ENCODE measurements around the gene CAMK2N1. TPM values are rescaled to one million over a fixed set of nuclear protein-coding genes. Genes with fewer than 3 reads are reported as not detected.

CAMK2N1 gene
- total and polyA plus RNA-seq, 2 experiments from 2014 or later = 0.52 to 2.9 TPM

GRCh38 chr1:20462397-20462796 is 23.6 kb downstream of the CAMK2N1 start (continued):
- TF ChIP-seq REST (IDR thresholded peaks at IDR 0.05; ENCODE audit: unreplicated experiment) (no peak), STAT1 (IDR thresholded peaks at IDR 0.05; ENCODE audit: unreplicated experiment) (no peak)

- no peak overlapping the region for H3K4me3 Mint-ChIP-seq
- Histone ChIP-seq H3K4me3 (no peak overlapping the region), H3K79me2 (replicated peaks; ENCODE audit: insufficient read depth) (no peaks in the 10 kb centered on the region), H3K27ac (ENCODE audit: low read depth) (no peak overlapping the region), H3K27me3 (ENCODE audit: insufficient read depth) (no peaks in the 10 kb centered on the region), H3F3A (replicated peaks; ENCODE audit: low read depth) (no peaks in the 10 kb centered on the region), H4K20me1 (replicated peaks; ENCODE audit: insufficient read depth) (no peaks in the 10 kb centered on the region), H3K4me2 (no peak overlapping the region), H3K36me3 (ENCODE audit: insufficient read depth) (no peaks in the 10 kb centered on the region), H2AFZ (no peak overlapping the region), H3K9me2 (ENCODE audit: insufficient read depth) (peaks cover 7% of the 10 kb centered on the region; the same call in 1 of the 2 replicates), H3K4me1 (ENCODE audit: insufficient read depth) (no peaks in the 10 kb centered on the region)
- TF ChIP-seq ZNF462 (CRISPR knock-in tag; IDR thresholded peaks at IDR 0.05) (no peak), STAT1 (IDR thresholded peaks at IDR 0.05; ENCODE audit: unreplicated experiment) (no peak), POLR2AphosphoS5 (IDR thresholded peaks at IDR 0.05; ENCODE audit: low read depth) (no peak)
- no peaks in the 10 kb centered on the region for H3K36me3 Mint-ChIP-seq (ENCODE audit: low read depth)
- H3K27me3 Mint-ChIP-seq (ENCODE audit: insufficient read depth, low read depth, poor library complexity) = peaks cover 4% of the 10 kb centered on the region
- no peaks in the 10 kb centered on the region; the same call in 2 of the 3 replicates for H3K9me3 Mint-ChIP-seq
- ATAC-seq (no peak), DNase-seq (ENCODE audit: low spot score) (no peak)
- no peak overlapping the region for H3K27ac Mint-ChIP-seq
- H3K4me1 Mint-ChIP-seq = no peaks in the 10 kb centered on the region
Observed at GRCh38 chr1:20458717-20459116, 27.3 kb downstream of the CAMK2N1 start.

All from GM23338 (cell line).